ENCODE results near the gene SRSF12. TPM values are rescaled to one million over a fixed set of nuclear protein-coding genes. Genes with fewer than 3 reads are reported as not detected.

Gene SRSF12
- not detected for total RNA-seq

GRCh38 chr6:89117211-89118108, at the start of gene SRSF12:
Gene SRSF12, minus strand, starts transcription at chr6:89118071. Its CDS starts 184 bp downstream, at chr6:89117887.

GRCh38 chr6:89145956-89146717, 28.3 kb upstream of the SRSF12 start, which contains the start of gene PM20D2:
Gene PM20D2, plus strand, starts transcription at chr6:89146055. Its CDS starts 90 bp downstream, at chr6:89146145.

GRCh38 chr6:89080281-89081128, 37.4 kb downstream of the SRSF12 start, which contains the start of gene PNRC1:
Gene PNRC1, plus strand, starts transcription at chr6:89080751. Its CDS starts 144 bp downstream, at chr6:89080895.

Other genes starting within 250 kb of the SRSF12 start
- gene RNGTT, start 154.5 kb downstream of the SRSF12 start, total RNA-seq: 10 to 100 TPM; 17.6 to 18.4 TPM
- 100 to 1,000 TPM; 274 to 279 TPM for gene PNRC1, start 37.3 kb downstream of the SRSF12 start, total RNA-seq
- gene PM20D2, start 28.0 kb upstream of the SRSF12 start, total RNA-seq: 10 to 100 TPM; 14.5 to 14.7 TPM
- not detected for gene GABRR1, start 99.3 kb upstream of the SRSF12 start, total RNA-seq
- under 1 TPM; 0.23 to 0.36 TPM for gene GABRR2, start 197.2 kb upstream of the SRSF12 start, total RNA-seq
- 10 to 100 TPM; 31.9 to 32.6 TPM for gene UBE2J1, start 234.7 kb upstream of the SRSF12 start, total RNA-seq